NCI-H226 (cell line): ENCODE measurements around the gene ENPP1.
A peak's percentile ranks its signal among the peaks of the same experiment; 100 is the strongest.

ENCODE experiments used
- DNase-seq: peaks from one replicate; pipeline ENCODE4 v3.0.0-alpha.2; 2015

Gene ENPP1

GRCh38 chr6:131787766-131788712 lies 19.8 kb upstream of the ENPP1 start:
- no peak for DNase-seq

DNA sequence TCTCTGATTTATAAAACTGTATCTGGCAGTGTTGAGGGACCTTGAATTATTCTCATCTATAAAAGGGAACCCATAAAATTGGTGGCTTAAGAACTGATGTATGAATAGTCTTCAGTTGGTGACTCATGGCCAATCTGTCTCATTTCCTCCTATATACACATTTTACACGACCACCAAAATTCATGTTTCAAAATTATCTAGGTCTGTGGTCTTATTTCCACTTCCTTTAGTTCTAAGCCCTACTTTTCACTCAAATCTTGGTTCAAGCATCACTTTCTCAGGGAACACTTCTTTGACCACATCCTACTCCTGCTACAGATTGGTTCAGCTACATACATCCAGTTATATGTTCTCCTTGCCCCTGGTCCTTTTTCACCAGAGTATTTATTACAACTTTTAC lies 18.6 kb upstream of the ENPP1 start:
- DNase-seq = no peak

DNA sequence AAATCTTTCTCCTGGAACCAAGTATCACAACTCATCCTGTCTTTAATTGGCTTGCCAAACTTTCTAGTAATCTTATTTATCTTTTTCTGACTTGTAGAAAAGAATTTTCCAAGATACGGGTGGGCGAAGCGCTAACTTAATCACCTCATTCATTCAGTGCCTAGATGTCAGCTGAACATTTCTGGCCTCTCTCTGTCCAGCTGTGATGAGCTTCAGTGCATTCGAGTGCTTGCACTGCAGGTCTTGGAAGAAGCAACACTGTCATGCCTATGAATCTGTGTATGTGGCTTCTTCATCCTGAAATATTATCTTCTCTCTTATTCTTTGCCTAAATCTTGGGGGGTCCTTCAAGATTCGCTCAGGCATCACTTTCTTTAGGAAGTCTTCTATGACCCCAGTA lies 16.3 kb upstream of the ENPP1 start:
- DNase-seq = no peak

DNA sequence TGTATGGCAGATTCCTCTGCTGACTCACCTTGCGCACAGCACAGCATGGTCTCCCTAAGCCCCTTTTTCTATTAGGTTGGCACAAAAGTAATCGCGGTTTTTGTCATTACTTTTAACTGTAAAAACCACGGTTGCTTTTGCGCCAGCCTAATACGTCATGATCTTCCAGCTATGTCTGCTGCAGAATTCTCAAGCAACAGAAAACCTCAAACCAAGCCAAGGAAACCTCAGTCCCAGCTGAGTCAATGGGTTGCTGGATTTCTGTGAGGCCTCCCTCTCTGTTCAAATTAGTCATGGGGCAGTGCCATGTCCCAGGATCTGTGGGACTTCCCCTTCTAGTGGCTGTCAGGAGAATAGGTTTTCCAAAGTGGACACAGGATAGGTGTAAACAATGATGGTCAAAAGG lies 15.7 kb upstream of the ENPP1 start:
- peak; percentile 5 for DNase-seq

GRCh38 chr6:131795366-131795765 lies 12.5 kb upstream of the ENPP1 start:
- no peak for DNase-seq

GRCh38 chr6:131802347-131802746 lies 5.5 kb upstream of the ENPP1 start:
- no peak for DNase-seq

- no peak for DNase-seq
Observed at GRCh38 chr6:131803007-131803769, 4.6 kb upstream of the ENPP1 start.

DNA sequence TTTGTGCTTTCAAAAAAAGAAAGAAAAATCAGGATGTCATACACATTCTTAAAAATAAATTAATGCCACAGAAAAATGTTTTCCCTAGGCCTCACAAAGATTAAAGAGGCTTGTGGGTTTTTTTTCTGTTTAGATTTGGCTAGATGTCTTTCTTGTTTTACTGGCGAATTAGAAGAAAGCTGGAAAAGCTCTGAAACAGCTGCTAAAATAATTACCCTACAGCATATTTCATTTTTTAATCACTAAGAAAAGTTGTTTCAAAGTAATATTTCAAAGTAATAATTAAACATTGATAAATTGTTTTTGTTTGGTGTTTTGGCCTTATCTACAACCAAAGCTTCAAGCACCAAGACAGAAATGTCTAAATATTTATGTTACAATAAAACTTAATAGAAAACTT lies 3.7 kb upstream of the ENPP1 start:
- no peak for DNase-seq

- no peak for DNase-seq
Observed at GRCh38 chr6:131807321-131807643, 538 bp upstream of the ENPP1 start.

DNA sequence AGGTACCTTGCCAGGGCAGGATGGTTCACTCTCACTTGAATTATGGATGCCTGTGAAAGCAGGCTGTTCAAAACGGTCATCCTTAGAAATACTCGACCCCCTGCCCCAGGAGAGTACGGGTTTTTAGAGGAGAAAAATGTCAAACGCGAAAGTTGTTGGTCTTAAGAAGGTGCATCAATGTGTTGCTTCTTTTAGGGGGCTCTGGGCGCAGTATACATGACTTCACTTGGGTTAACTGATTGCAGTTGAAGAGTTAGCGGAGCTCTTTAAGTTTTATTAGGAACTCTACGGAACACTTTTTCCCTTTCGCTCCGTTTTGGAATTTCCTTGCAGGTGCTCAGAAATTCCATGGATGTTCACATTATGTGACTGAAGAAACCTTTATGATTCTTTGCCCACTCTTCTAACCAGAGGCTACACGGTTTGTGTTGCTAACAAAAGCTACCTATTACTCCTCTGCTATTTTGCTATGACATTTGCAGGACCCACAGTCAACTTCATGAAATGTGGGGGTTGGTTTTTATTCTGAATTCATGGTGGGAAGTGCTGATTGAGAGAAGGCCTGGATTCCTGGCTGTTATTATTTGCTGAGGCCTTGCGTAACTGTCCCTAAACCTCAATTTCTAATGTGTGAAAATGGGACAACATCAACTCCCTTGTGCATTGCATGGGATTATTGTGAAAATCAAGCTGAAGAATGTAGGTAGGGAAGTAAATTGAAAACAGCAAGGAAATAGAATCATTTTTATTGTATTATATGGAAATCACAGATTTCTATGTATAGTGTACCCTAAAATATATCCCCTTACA lies 845 bp downstream of the ENPP1 start:
- no peak for DNase-seq

GRCh38 chr6:131811500-131811899 lies 3.7 kb downstream of the ENPP1 start:
- no peak for DNase-seq

DNA sequence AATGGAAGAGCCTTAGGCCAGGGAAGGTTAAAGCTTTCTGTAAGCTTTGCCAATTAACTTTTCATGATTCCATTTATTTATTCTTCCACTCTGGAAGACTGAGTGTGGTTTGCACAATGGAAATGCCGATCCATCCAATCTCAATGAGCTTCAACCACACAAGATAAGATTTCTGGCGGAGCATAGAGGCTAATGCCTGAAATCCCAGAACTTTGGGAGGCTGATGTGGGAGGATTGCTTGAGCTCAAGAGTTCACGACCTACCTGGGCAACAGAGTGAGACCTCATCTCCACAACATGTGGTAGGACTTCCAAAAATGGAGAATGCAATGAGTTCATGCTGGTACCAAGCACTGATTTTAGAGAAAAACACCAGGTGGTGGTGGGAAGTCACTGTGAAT lies 6.2 kb downstream of the ENPP1 start:
- peak; percentile 88 for DNase-seq

DNA sequence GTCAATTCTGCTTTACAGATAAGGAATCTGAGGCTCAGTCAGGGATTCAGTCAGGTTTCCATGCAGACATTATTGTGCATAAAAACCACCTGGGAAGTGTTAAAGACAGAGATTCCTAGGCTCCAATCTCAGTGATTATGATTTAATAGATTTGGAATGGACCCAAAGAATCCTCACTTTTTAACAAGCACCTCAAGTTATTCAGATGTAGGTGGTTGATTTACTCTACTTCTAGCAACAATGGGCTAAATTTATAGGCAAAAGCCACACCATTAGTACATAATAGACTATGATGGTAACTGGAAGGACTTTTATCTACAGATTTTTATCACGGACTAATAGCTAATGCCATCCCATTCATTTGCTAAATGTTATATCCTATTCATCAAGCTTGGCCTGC lies 9.0 kb downstream of the ENPP1 start:
- DNase-seq = no peak

- DNase-seq = peak; percentile 67
Observed at GRCh38 chr6:131819572-131820124, 11.8 kb downstream of the ENPP1 start.

GRCh38 chr6:131821010-131821807 lies 13.4 kb downstream of the ENPP1 start:
- no peak for DNase-seq

GRCh38 chr6:131822119-131822518 lies 14.3 kb downstream of the ENPP1 start:
- no peak for DNase-seq

DNA sequence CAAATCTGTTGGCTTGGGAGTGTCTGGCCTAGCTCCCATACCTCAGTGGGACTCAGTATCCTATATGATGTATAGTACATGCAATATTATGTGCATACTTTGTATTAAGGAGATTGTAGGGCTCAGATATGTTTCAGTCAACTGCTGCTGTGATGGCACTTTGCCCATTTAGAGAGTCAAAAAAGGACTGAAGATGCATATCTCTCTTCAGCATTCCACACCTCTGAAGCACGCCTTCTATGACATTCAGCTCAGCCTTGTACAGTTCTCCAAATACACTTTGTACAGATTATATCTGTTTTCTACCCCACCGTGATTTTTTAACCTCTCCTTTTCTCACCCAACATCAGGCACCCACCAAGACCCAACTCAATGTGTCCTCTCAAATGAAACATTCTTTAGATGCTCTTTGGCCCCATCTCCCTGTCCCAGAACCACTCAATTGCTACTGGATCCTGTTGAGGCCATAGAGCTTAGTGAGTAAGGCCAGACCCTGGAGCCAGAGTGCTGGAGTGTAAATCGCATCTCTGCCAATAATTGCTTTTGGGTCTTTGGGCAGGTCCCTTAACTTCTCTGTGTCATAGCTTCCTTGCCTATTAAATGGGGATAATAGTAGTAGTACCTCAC lies 15.6 kb downstream of the ENPP1 start:
- no peak for DNase-seq

- DNase-seq = no peak
Observed at GRCh38 chr6:131825946-131826345, 18.1 kb downstream of the ENPP1 start.

DNA sequence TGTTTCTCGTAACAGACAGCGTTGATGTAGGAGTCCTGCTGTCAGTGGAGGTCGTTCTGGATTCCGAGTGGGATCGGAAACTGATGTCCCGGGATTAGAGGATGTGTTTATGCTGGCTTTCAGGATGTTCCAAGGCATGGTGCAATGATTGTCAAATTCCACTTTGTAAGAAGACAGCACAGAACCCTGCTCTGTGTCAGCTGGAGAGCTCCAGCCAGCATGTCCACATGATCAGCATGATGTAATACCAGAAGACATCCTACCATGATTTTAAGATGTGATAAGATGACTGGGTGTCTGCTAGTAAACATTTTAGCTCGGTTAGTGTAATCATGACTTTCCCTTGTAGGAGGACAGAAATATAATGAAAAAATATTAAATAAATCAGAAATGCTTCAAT lies 20.3 kb downstream of the ENPP1 start:
- no peak for DNase-seq

GRCh38 chr6:131828951-131829350 lies 21.1 kb downstream of the ENPP1 start:
- no peak for DNase-seq

- DNase-seq = peak; percentile 24
Observed at GRCh38 chr6:131831392-131831791, 23.6 kb downstream of the ENPP1 start.

- DNase-seq = no peak
Observed at GRCh38 chr6:131831886-131832285, 24.1 kb downstream of the ENPP1 start.
